Testis (tissue), 2 donors: ENCODE measurements around the gene FBXW8.

Experiments used
- POLR2A ChIP-seq: fragments of 450-650 bp; IDR thresholded peaks from one replicate; pipeline ENCODE4 v1.6.1; 2017; ENCODE audit warnings: antibody characterized with exemption, mild to moderate bottlenecking, moderate library complexity
- TF ChIP-seq, protein P1 (sequence below), 3 experiments: fragments of 450-650 bp in 2 of 3; fragments of 200-600 bp in 1 of 3; sonication (generic) in 1 of 3; IDR thresholded peaks; one replicate each; pipeline ENCODE4 v1.5.1; 2016 to 2019; ENCODE audit warnings: antibody characterized with exemption in 3 of 3, mild to moderate bottlenecking in 2 of 3, moderate library complexity in 1 of 3

DNA sequence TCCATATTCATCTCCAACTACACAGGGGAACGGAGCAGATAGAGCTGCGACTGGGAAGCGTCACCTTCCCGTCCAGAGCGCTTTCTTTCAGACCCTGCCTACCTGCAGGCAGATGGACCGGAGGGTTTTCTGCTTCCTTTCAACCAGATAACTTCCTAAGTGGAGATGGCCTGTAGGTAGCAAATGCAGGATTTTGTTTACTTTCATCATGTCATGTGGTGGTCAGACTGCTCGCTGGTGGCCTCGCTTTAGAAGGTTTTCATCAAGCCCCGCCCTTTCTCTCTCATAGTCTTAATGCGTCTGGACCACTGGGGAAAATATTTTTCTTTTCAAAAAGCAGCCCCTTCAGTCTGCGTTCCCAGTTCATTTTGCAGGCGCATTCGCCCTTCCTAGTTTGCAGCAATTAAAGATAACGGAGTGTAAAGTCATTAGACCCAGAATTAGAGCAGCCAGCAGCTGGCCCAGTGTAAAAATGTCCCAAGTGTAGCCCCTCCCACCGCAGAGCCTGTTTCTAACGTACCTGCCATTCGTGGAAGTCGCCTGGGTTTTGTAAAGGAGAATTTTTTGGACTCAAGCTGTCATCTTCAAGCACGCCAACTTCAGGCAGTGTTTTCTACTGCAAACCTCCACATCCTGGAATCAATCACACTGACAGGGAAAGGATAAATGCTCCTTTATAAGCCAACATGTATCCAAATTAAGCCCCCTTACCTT, 119.6 kb downstream of the FBXW8 start:
- TF ChIP-seq, protein P1, sequence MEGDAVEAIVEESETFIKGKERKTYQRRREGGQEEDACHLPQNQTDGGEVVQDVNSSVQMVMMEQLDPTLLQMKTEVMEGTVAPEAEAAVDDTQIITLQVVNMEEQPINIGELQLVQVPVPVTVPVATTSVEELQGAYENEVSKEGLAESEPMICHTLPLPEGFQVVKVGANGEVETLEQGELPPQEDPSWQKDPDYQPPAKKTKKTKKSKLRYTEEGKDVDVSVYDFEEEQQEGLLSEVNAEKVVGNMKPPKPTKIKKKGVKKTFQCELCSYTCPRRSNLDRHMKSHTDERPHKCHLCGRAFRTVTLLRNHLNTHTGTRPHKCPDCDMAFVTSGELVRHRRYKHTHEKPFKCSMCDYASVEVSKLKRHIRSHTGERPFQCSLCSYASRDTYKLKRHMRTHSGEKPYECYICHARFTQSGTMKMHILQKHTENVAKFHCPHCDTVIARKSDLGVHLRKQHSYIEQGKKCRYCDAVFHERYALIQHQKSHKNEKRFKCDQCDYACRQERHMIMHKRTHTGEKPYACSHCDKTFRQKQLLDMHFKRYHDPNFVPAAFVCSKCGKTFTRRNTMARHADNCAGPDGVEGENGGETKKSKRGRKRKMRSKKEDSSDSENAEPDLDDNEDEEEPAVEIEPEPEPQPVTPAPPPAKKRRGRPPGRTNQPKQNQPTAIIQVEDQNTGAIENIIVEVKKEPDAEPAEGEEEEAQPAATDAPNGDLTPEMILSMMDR (IDR thresholded peaks at IDR 0.05): no peak
- TF ChIP-seq POLR2A: no peak
